NCI-H510A (cell line): ENCODE data around the gene SAMD5.
"Not testable (repeated sequence)": the region's sequence is repeated elsewhere in the genome, so short reads cannot be mapped to it uniquely, and the experiment has no call there.

Source experiments
- DNase-seq: peaks from one replicate; lab custom pipeline; 2025; lab: John Stamatoyannopoulos, UW

The SAMD5 gene

GRCh38 chr6:147528511-147529145, 20.1 kb downstream of the SAMD5 start:
- no peak for DNase-seq

- no peak for DNase-seq
Observed at GRCh38 chr6:147530132-147531060, 21.9 kb downstream of the SAMD5 start.

- no peak for DNase-seq
Observed at GRCh38 chr6:147531321-147531720, 22.8 kb downstream of the SAMD5 start.

GRCh38 chr6:147534116-147534860, 25.8 kb downstream of the SAMD5 start:
- DNase-seq, result no peak

GRCh38 chr6:147538821-147539220, 30.3 kb downstream of the SAMD5 start:
- DNase-seq, result no peak

DNA sequence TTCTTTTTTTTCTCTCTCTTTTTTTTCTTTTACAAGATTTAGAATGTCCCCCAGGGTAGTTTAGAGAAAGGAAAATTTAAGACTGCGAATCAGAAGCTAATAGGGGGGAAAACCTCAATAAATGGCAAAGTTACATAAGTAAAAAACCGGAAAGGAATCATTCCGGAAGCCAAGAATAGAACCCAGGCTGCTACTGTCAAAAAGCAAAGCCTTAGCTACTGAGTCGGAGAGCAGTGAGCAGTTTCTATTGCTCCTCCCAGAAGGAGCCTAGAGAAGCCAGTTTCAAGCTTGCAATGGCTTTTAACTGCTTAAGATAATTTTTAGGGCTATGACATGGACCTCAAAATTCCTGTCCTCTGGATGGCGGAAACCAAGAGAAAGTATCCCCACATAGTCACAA, 31.6 kb downstream of the SAMD5 start:
- DNase-seq, result no peak

DNA sequence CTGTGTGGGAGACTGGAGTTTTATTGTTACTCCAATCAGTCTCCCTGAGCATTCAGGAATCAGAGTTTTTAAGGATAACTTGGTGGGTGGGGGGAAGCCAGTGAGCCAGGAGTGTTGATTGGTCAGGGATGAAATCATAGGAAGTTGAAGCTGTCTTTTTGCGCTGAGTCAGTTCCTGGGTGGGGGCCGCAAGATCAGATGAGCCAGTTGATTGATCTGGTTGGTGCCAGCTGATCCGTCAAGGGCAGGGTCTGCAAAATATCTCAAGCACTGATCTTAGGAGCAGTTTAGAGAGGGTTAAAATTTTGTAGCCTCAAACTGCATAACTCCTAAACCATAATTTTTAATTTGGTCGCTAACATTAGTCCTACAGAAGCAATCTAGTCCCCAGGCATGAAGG, 33.9 kb downstream of the SAMD5 start:
- not testable (repeated sequence) for DNase-seq

DNA sequence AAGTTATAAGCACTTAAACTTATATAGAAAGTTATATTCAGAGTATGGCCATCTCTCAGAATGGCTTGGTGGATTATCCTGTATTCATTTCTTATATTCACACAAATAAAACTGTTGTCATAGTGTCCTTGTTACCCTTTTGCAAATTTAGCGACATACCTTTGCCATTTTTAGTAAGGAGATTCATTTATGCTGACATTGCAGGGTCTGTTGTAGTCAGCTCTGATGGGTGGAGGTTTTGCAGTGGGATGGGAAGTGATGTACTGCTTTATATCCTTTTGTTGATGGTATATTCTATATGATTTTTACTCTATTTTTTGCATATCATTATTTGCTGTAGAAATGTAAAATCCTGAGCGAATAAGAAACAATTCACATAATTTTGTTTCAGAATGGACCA, 35.9 kb downstream of the SAMD5 start:
- no peak for DNase-seq

GRCh38 chr6:147546501-147547368, 38.2 kb downstream of the SAMD5 start:
- no peak for DNase-seq

GRCh38 chr6:147547369-147547902, 38.9 kb downstream of the SAMD5 start:
- DNase-seq, result no peak

- DNase-seq, result no peak
Observed at GRCh38 chr6:147548921-147549475, 40.5 kb downstream of the SAMD5 start.

- no peak for DNase-seq
Observed at GRCh38 chr6:147549531-147549930, 41.0 kb downstream of the SAMD5 start.

DNA sequence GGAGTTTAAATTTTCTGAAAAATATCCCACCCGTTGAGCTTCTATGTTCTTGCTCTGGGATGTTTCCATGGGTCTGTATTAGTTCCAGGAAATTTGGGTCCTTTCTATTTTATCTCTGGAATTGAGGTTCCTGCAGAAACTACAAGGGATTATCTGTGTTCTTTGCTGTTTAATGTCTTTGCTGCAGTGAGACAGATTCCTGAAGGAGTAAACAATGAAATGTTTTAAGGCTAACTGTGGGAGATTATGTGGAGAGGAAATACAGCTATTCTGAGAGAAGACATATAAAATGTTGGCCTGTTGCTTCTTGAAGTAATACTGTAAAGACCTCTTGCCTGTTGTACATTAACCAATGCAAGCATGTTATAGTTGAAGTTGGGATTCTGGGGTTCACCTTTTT, 43.5 kb downstream of the SAMD5 start:
- no peak for DNase-seq

DNA sequence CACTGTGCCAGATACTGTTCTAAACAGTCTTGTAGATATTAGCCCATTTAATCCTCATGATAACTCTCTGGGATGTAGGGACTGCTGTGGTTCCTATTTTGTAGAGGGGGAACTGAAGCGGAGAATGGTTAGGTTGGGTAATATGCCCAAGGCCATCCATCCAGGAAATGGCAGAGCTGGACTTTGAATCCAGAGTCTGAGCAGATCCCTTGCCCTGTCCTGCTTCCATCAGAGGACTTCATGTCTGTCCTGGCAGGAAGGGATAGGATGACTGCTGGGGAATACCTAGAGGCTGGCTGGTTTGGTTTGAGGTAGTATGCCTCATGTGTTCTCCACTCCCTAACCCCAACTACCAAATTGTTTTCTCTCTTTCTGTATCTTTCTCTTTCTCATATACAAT, 44.6 kb downstream of the SAMD5 start:
- DNase-seq, result no peak

GRCh38 chr6:147554281-147554680, 45.8 kb downstream of the SAMD5 start:
- DNase-seq, result no peak

DNA sequence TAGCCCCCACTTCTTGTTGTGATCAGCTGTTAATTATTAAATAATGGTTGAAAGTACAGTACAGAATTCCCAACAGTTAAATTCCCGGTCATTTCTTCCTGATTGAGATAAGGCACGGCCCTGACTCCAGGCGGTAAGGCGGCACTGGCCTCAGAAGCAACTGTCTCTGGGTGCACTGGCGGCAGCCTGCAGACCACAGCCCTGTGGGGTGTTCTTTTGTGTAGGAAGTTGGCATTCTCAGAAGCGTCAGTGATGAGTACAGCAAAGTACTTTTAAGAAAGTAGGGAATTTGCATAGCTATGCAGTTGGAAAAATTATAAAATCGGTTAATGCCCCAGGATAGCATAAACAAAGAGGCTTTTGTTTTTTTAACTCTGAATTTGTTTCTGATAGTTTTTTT, 50.5 kb downstream of the SAMD5 start:
- no peak for DNase-seq

DNA sequence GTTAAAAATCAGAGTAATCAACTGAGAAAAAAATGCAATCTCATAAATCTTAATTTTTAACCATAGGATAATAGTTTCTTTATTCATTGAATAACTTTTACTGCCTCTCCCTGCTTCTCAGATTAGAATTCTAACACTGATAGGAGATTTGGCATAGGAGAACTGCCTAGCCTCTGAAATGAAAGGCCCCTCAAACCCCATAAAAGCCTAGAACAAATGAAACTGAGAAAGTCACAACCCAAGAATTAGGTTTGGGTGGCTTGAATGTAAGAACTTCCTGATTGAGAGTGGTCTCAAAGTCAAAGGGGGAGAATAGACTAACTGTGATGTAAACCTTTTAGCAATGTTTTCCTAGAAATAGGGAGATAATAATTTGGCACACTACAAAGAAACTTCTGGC, 52.2 kb downstream of the SAMD5 start:
- no peak for DNase-seq

DNA sequence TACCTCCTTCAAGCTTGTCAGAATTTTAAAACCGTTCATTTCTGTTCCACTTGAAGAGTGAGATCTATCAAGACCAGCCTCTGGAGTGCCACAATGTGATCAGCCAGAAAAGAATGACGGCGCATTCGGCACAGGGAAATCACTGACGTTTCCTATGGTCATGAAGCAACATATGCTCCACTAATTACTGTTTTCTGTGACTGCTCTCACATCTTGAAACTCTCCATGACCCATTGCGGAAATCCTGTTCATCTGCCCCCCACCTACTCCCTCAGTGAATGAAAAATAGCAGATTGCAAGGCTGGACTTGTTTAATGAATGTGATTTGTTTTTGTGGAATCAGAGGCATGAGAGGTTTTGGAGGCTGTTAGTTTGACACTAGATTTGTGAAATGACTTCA, 53.2 kb downstream of the SAMD5 start:
- DNase-seq, result no peak

GRCh38 chr6:147563472-147563871, 55.0 kb downstream of the SAMD5 start:
- DNase-seq, result no peak

- DNase-seq, result no peak
Observed at GRCh38 chr6:147564556-147564955, 56.1 kb downstream of the SAMD5 start.

- DNase-seq, result no peak
Observed at GRCh38 chr6:147566244-147566898, 57.9 kb downstream of the SAMD5 start.
